Fibroblast of pulmonary artery (primary cell): ENCODE measurements around the gene MOB3C.

Source experiments
- DNase-seq: peaks from one replicate; pipeline ENCODE4 v3.0.0-alpha.2; 2010; ENCODE audit warnings: low read depth
- H3K4me3 ChIP-seq: replicated peaks from 2 replicates; pipeline ENCODE4 v1.5.1; 2011; ENCODE audit warnings: low read depth, mild to moderate bottlenecking, control low read depth, low read length, moderate library complexity
- CTCF ChIP-seq: IDR thresholded peaks from 2 replicates; pipeline ENCODE4 v1.5.1; 2011; ENCODE audit warnings: mild to moderate bottlenecking, control low read depth, low read length, inconsistent platforms; ENCODE audit errors: missing control alignments

Gene MOB3C

GRCh38 chr1:46575300-46575699 is 41.3 kb downstream of the MOB3C start:
- no peak for TF ChIP-seq CTCF
- no peak for DNase-seq
- no peak overlapping the region for H3K4me3 ChIP-seq

- H3K4me3 ChIP-seq = no peak overlapping the region
- DNase-seq = no peak
- TF ChIP-seq CTCF = no peak
Measured at GRCh38 chr1:46571691-46572225, 44.9 kb downstream of the MOB3C start.

- no peak overlapping the region for H3K4me3 ChIP-seq
- peak; percentile 16 for DNase-seq
- TF ChIP-seq CTCF = no peak
Measured at GRCh38 chr1:46569884-46570725, 46.5 kb downstream of the MOB3C start.

- no peak for DNase-seq
- H3K4me3 ChIP-seq = no peak overlapping the region
- no peak for TF ChIP-seq CTCF
Measured at GRCh38 chr1:46569116-46569515, 47.5 kb downstream of the MOB3C start.

- no peak overlapping the region for H3K4me3 ChIP-seq
- no peak for DNase-seq
- TF ChIP-seq CTCF = no peak
Measured at GRCh38 chr1:46568461-46568891, 48.1 kb downstream of the MOB3C start.

- TF ChIP-seq CTCF = no peak
- DNase-seq = no peak
Measured at GRCh38 chr1:46563341-46563740, 53.3 kb downstream of the MOB3C start.

More at GRCh38 chr1:46563341-46563740, 53.3 kb downstream of the MOB3C start:
- no peak overlapping the region for H3K4me3 ChIP-seq
